NCI-H82 (cell line): ENCODE measurements around the gene U2AF1L4.

Experiments
- DNase-seq: peaks from one replicate; lab custom pipeline; 2025; lab: John Stamatoyannopoulos, UW

Gene U2AF1L4

DNA sequence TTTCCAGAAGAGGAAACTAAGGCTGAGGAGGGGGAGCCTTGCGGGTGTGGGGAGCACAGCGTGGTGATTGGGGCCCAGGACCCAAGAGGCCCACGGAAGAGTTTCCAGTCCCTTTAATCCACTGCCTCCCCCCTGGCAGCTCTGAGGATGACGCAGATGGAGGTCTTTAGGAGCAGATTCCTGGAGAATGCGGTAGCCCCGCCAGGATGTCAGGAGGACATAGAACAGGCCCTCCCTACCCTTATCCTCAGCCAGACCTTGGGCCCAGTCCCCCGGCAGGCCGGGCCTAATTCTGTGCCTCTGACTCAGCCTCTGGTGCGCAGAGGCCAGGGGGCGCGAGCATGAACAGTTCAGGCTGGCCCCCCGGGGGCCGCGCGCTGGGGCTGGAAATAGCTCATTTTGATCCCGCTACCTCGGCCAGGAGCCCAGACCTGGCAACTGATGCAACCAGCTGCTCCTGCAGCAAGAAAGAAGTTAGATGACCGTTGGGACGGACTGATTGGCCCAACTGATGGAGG lies 12.1 kb upstream of the U2AF1L4 start:
- DNase-seq = peak; percentile 76

DNA sequence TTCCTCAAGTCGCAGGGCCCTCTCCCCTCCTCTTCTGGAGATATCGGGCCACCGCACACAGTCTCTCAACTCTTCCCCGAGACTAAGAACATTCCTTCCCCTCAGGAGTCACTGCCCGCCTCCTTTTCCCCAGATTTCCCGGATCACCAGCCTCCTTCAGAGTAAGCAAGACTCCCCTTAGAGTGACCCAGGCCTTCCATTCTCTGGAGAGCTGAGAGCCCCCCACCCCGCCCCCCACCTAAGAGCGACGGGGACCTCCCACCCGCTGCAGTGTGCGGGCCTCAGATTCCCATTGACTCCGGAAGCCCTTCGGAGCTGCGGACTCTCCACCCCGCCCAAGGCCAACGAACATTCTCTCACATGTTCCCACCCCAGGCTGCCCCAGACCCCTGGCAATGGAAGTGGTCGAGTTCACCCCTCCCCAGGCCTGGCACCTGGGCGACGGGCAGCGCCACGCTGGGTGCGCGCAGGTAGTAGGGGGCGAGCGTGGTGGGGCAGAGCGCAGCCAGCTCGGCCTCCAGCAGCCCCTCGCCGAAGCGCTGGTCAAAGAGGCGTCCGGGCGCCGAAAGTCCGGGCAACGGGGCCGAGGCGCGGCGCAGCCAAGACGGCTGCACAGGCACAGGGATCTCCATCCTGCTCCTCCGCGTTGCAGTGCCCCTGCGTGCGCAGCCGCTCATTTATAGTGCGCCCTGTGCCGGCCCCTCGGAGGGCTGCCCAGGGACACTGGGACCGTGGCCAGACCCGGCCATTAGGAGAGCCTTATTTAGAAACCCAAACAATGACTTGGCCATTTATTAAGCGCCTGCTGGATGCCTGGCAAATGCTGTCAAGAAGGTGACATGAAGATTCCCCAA lies 11.4 kb upstream of the U2AF1L4 start, which contains the start of gene HSPB6:
Gene HSPB6 (minus strand): TSS at position 653 of the 854 bp plus-strand sequence. CDS start 21 bp downstream, at position 632.
- no peak for DNase-seq

GRCh38 chr19:35755550-35756376 lies 10.5 kb upstream of the U2AF1L4 start:
- DNase-seq = peak; percentile 81

DNA sequence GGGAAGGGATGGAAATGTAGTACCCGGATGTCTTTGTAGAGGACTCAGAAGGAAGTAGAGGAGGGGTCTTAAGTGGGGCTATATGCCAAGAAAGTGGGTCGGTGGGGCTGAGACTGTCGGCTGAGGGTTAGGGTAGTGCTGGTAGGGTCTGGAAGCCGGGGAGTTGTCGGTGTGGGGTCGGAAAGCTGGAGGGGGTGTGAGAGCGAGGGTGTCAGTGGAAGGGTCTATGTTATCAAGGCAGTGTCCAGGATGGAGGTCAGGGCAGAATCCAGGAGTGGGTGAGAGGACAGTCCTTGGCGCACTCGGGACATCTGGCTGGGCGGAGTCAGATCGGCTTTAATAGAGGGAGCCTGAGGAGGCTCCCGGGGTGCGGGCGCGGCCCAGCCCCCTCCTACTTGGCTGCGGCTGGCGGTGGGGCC lies 9.9 kb upstream of the U2AF1L4 start:
- peak; percentile 88 for DNase-seq

- no peak for DNase-seq
Observed at GRCh38 chr19:35754370-35755130, 9.3 kb upstream of the U2AF1L4 start.

DNA sequence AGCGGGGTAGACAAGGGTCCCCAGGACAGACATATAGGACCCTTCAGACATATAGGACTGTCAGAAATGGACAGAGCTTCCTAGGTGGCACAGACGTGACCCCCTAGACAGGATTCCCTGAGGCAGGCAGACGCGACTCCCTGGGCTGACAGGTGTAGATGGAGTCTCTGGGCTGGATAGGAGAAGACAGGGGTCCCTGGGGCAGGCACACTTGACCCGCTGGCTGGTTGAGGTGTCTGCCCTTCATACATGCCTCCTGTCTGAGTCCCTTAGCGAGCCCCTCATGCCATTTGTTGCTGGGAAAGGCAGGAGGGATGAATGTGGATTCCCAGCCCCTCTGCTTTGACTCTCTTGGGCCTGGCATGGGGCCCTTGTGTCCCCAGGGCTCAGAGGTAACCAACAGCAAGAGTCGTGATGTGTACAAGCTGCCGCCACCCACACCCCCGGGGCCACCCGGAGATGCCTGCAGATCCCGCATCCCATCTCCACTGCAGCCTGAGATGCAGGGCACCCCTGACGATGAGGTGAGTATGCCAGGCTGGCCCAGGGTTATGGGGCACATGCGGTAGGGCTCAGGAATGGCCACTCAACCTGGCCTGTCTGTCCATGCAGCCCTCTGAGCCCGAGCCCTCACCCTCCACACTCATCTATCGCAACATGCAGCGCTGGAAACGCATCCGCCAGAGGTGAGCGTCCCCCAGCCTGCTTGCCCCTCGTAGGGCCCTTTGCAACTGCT lies 8.6 kb upstream of the U2AF1L4 start:
- no peak for DNase-seq

GRCh38 chr19:35752746-35753350 lies 7.6 kb upstream of the U2AF1L4 start:
- no peak for DNase-seq

DNA sequence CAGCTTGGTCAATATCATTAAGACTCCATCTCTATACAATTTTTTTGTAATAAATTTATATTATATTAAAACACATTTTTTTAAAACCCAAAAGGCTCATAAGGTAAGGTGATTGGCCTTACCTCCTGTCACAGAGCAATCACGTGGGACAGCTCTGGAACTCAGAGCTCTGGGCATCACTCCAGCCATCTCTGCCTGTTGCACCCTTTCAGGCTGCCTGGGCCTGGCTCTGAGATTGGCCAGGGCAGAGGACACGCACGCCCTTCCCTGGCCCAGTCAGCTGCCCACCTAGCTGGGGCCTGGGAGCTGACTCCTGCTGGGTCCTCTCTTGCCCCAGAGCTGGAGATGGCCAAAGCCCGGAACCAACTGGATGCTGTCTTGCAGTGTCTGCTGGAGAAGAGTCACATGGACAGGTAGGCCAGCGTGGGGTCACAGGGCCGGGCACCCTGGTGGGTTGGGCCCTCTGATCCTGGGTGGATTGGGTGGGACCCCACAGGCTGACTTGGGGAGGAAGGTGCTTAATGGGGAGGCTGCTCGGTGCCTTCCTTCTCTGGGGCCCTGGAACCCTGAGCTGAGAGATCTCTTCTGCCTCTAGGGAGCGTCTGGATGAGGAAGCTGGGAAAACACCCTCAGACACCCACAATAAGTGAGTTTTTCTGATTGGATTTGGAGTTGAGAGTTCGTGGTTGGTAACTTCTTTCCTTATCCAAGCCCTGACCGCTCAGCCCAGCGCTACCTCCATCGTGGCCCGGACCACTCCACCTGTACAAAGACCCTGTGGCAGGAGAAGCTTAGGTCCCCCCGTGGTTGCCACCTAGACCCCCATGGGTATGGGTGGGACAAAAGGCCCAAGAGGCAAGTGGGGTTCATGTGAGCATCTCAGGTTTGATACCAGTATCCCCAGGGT lies 6.9 kb upstream of the U2AF1L4 start:
- DNase-seq = no peak

- DNase-seq = no peak
Observed at GRCh38 chr19:35750167-35750566, 4.9 kb upstream of the U2AF1L4 start.

- peak; percentile 100 for DNase-seq
Observed at GRCh38 chr19:35748106-35749020, 3.1 kb upstream of the U2AF1L4 start, which contains the start of gene LIN37. Gene LIN37 (plus strand): TSS chr19:35748576. CDS start chr19:35748725, 149 bp downstream.

- DNase-seq = no peak
Observed at GRCh38 chr19:35746531-35746930, 1.3 kb upstream of the U2AF1L4 start.

DNA sequence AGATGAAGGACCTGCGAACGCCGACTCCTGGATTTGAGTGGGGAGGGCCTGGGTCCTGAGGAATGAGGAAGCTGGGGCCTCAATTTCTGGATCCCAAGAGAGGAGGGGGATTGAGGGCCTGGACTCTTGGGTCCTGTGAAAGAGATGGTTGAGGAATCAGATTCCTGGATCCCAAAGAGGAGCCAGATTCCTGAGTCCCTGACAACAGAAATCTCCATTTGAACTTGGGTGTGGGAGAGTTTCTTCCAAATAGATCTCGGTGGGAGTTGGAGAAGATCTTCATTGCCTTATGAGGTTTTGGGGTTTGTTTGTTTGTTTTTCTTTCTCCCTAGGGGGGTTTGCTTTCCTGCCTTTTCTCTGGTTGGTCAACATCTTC lies 857 bp upstream of the U2AF1L4 start:
- no peak for DNase-seq

DNA sequence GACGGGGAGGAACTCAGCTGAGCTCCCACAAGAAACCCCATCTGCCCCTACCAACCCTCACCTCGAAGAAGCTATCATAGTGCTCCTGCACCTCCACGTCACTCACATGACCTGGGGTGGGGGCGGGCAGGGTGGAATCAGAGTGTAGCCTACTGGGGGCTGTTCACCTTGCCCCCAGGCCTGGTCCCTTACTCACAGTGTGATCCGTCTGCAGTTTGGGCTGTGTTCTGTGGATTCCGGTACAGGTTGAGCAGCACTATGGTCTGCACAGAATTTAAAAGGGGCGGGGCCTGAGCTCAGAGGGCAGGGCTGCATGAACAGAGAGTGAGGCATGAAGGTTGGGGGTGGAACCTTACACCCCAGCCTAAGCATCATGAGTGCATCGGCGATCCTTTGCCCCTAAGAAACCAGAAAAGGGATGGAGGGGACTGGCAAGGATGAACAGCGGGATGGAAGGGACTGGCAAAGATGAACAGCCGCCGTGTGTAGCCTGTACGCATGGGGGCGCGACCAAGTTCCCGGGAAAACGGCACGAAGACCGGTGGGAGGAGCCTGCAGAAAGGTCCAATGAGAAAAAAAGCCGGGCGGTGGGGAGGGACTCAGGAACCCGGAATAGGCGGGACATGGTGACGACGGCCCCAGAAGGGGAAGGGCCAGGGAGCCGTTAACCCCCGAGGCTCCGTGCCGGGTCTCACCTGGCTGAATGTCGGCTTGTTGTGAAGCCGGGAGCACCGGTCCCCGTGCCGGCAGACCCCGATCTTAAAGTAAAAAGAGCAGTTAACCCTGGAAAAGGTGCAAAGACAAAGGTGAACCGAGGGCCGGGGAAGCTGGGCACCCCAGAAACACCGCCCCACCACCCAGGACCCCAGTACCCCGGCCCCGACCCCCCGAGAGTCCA lies 539 bp downstream of the U2AF1L4 start:
- DNase-seq = peak; percentile 99

DNA sequence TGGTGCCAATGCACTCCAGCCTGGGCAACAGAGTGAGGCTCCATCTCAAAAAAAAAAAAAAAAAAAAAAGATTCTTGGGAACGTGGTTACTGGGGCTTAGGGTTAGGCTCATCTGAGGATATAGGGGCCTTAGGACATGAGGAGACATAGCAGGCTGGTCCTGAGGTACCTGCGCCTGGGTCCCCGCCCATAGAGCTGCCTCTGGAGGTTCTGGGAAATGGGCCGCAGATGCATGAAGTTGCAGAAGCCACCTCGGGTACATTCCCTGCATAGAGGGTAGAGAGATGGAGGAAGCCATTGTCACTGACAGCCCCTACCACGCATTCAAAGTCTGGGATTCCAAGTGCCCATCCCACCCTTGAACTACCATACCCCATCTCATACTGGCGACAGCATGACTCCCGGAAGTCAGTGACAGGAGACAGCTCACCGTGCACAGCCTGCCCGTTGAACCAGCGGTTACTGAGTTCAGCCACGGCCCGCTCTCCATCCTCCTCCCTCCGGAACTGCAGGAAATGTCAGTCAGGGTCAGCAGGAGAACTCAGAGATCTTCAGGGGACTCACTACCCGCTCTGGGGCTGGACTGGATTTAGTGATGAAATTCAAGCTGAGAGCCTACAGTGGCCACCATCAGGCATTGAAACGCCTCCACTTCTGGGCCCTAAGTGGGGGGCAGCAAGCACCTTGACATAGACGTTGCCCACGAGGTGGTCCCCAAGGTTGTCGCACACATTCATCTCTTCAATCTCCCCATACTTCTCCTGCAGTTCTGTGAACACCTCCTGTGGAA lies 1.4 kb downstream of the U2AF1L4 start:
- no peak for DNase-seq

DNA sequence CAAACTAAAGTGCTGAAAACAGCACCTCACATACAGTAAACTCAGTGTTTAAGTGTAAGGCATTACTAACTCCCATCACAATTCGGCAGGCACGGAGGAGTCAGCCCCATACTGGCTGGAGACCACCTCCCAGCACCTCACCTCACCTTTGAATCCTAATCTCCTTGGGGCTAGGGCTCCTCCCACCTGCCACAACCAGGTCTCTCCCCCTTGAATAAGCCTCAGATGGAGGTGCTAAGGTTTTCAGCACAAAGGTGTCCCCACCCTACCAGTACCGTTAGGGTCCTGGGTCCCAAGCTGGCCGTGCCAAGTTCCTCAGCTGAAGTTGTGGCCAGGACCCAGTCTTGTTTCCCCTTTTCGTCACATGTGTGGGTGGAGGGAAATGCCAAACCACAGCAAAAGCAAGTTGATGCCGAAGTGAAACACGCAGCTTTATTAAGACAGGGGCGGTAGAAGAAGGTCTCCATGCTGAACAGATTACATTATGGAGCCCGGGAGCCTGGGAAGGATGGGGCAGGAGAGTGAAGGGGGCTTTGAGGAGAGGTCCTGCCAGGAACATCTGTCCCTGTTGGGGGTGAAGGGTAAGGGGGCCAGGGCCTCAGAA lies 3.0 kb downstream of the U2AF1L4 start, which contains the start of gene IGFLR1:
Gene IGFLR1 (minus strand): TSS at position 332 of the 604 bp plus-strand sequence. CDS start 1,272 bp downstream, outside the sequence.
- DNase-seq = peak; percentile 16

DNA sequence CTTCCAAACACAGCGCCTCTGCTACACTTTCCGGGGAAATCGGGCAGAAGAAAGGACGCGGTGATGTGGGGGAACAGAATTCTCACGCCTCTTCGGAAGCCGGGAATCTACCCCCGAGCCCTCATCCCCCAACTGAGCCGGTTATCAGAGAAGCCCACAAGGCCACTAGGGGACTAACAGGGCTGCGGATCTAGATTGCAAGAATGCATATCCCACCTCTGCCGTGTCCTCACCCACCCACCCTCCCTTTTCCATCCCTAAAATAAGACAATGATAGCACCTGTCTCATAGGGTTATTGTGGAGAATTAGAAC lies 4.1 kb downstream of the U2AF1L4 start:
- no peak for DNase-seq
